Lower lobe of right lung (tissue), 2 donors: Measurements from ENCODE around the gene UQCRFS1. TPM values are rescaled to one million over a fixed set of nuclear protein-coding genes. Genes with fewer than 3 reads are reported as not detected.

Experiments used
- ATAC-seq, 2 donors: fragments of 200-7000 bp; cut with Tn5 transposase; one replicate each; pipeline ENCODE4 v1.9.1; 2020 to 2022; ENCODE audit warnings: mild to moderate bottlenecking in 2 of 2, moderate library complexity in 2 of 2
- DNase-seq: peaks from one replicate; pipeline ENCODE4 v3.0.0-alpha.2; 2020
- H3K27ac ChIP-seq: fragments of 200-600 bp; one replicate; pipeline ENCODE4 v1.8.0; 2022
- H3K27me3 ChIP-seq: fragments of 200-600 bp; one replicate; pipeline ENCODE4 v1.8.0; 2022; ENCODE audit warnings: low read depth
- H3K36me3 ChIP-seq: fragments of 200-600 bp; one replicate; pipeline ENCODE4 v1.8.0; 2022; ENCODE audit warnings: mild to moderate bottlenecking
- H3K4me1 ChIP-seq: fragments of 200-600 bp; one replicate; pipeline ENCODE4 v1.8.0; 2022
- H3K4me3 ChIP-seq: fragments of 200-600 bp; one replicate; pipeline ENCODE4 v1.8.0; 2022; ENCODE audit warnings: mild to moderate bottlenecking
- H3K9me3 ChIP-seq: fragments of 200-600 bp; one replicate; pipeline ENCODE4 v1.8.0; 2022
- intact Hi-C: fragments of 100-400 bp; cut with DNase I; formaldehyde crosslinking; loops from one replicate; pipeline ENCODE4 v1.11.0; 2022
- total RNA-seq: library from RNA; stranded (reverse); fragmentation: NEBNext Ultra II Directional; extraction: Animal tissue kit (Norgen Biotek cat#: 25700); gene quantifications from one replicate; pipeline ENCODE4 v1.2.1, GENCODE V29; 2021
- TF ChIP-seq, protein P1 (sequence below): fragments of 200-600 bp; IDR thresholded peaks from one replicate; pipeline ENCODE4 v1.8.0; 2022; ENCODE audit warnings: antibody characterized with exemption, mild to moderate bottlenecking
- donor health status: DM: no; HTN: yes; CAD: no; lungs with severe emphysema.

Gene UQCRFS1
- total RNA-seq, 1 donor from 2014 or later: 21.5 TPM

DNA sequence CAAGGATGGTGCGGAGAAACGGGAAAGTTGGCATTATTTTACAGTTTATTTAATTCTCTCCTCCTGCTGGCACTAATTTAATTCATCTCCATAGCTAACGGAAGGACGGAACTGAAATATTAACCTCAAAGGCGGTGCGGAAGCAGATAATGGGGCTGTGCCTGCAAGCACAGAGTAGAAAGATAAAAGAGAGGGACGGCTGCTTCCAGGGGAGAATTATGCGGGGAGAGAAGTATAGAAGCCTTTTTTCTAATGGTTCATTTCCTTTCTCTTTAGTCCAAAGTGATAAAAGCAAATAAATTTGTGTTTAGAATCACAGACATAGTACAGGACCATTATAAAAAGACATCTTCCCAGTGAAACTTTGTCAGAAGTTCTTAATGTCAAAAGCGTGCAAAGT is 34.5 kb upstream of the UQCRFS1 start:
- Histone ChIP-seq H3K36me3 (no peaks in the 10 kb centered on the region), H3K27ac (no peak overlapping the region), H3K4me3 (no peak overlapping the region), H3K4me1 (peaks cover 5% of the 10 kb centered on the region), H3K27me3 (peaks cover 4% of the 10 kb centered on the region), H3K9me3 (no peaks in the 10 kb centered on the region)
- DNase-seq: no peak
- intact Hi-C loops: no loop called here
- no peak for ATAC-seq
- TF ChIP-seq, protein P1, sequence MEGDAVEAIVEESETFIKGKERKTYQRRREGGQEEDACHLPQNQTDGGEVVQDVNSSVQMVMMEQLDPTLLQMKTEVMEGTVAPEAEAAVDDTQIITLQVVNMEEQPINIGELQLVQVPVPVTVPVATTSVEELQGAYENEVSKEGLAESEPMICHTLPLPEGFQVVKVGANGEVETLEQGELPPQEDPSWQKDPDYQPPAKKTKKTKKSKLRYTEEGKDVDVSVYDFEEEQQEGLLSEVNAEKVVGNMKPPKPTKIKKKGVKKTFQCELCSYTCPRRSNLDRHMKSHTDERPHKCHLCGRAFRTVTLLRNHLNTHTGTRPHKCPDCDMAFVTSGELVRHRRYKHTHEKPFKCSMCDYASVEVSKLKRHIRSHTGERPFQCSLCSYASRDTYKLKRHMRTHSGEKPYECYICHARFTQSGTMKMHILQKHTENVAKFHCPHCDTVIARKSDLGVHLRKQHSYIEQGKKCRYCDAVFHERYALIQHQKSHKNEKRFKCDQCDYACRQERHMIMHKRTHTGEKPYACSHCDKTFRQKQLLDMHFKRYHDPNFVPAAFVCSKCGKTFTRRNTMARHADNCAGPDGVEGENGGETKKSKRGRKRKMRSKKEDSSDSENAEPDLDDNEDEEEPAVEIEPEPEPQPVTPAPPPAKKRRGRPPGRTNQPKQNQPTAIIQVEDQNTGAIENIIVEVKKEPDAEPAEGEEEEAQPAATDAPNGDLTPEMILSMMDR: no peak

- Histone ChIP-seq H3K27me3 (peaks cover 4% of the 10 kb centered on the region), H3K4me3 (no peak overlapping the region), H3K4me1 (peaks cover 5% of the 10 kb centered on the region), H3K9me3 (no peaks in the 10 kb centered on the region), H3K36me3 (no peaks in the 10 kb centered on the region), H3K27ac (no peak overlapping the region)
- DNase-seq (no peak), ATAC-seq (no peak)
- TF ChIP-seq, protein P1: no peak
- intact Hi-C loops: no loop called here
Observed at GRCh38 chr19:29247051-29247450, 34.1 kb upstream of the UQCRFS1 start.

DNA sequence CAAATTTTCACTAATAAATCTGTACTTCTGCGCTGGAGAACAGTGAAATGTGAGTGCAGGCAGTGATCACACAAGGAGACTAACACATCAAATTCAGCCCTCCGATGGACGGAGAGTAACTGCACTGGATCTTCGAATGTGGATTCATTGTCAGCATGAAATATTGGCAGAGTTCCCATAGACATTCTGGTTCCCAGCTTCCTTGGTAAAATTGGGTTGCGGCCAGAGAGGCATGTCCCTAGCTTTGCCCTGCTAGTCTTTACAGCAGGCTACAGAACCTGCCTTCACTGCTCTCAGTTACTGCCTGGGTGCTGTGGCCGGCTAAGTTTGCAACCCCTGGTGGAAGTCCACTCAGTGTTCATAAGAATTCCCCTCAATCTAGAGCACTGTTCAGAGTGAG is 32.3 kb upstream of the UQCRFS1 start:
- Histone ChIP-seq H3K4me1 (peaks cover 5% of the 10 kb centered on the region), H3K36me3 (no peaks in the 10 kb centered on the region), H3K9me3 (no peaks in the 10 kb centered on the region), H3K27me3 (peaks cover 4% of the 10 kb centered on the region), H3K27ac (no peak overlapping the region), H3K4me3 (no peak overlapping the region)
- ATAC-seq (no peak), DNase-seq (no peak)
- intact Hi-C loops: no loop called here
- TF ChIP-seq, protein P1: no peak

DNA sequence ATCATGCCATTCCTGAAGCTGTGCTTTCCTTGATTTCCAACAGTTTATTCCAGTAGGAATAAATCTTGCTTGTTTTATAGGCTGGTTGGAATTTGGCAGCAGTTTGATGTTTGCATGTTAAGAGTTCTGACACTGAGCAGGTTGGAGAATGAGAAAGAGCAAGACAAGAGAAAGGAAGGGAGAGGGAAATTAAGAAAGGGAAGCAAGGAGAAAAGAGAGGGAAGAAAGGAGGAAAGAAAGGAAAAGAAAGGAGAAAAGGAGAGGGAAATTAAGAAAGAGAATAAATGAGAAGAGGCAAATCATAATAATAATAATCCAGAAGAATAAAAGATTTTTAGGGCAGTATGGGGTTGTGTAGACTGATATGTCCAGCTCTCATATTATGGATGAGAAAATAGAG is 28.4 kb upstream of the UQCRFS1 start:
- DNase-seq (no peak), ATAC-seq (no peak)
- intact Hi-C loops: no loop called here
- H3K27ac ChIP-seq: no peak overlapping the region
- H3K27me3 ChIP-seq: peaks cover 4% of the 10 kb centered on the region
- H3K4me1 ChIP-seq: no peaks in the 10 kb centered on the region
- no peaks in the 10 kb centered on the region for H3K9me3 ChIP-seq
- TF ChIP-seq, protein P1: no peak
- no peaks in the 10 kb centered on the region for H3K36me3 ChIP-seq
- no peak overlapping the region for H3K4me3 ChIP-seq

- Histone ChIP-seq H3K4me1 (no peaks in the 10 kb centered on the region), H3K4me3 (no peak overlapping the region), H3K27ac (no peak overlapping the region), H3K9me3 (no peaks in the 10 kb centered on the region), H3K27me3 (peaks cover 3% of the 10 kb centered on the region), H3K36me3 (no peaks in the 10 kb centered on the region)
- TF ChIP-seq, protein P1: no peak
- intact Hi-C loops: no loop called here
- no peak for DNase-seq
- no peak for ATAC-seq
Observed at GRCh38 chr19:29239213-29239776, 26.3 kb upstream of the UQCRFS1 start.

- Histone ChIP-seq H3K4me1 (no peaks in the 10 kb centered on the region), H3K27ac (no peak overlapping the region), H3K27me3 (no peaks in the 10 kb centered on the region), H3K36me3 (no peaks in the 10 kb centered on the region), H3K9me3 (no peaks in the 10 kb centered on the region), H3K4me3 (no peak overlapping the region)
- intact Hi-C loops: no loop called here
- ATAC-seq (no peak), DNase-seq (no peak)
- TF ChIP-seq, protein P1: no peak
Observed at GRCh38 chr19:29233591-29233990, 20.6 kb upstream of the UQCRFS1 start.
